COLO668 (cell line): ENCODE results near the gene MEIOB.
"Not testable (repeated sequence)": the region's sequence is repeated elsewhere in the genome, so short reads cannot be mapped to it uniquely, and the experiment has no call there.

ENCODE experiments used
- DNase-seq: peaks from one replicate; lab custom pipeline; 2025; ENCODE audit not compliant: unreplicated experiment; lab: John Stamatoyannopoulos, UW

The MEIOB gene

GRCh38 chr16:1878256-1878655, 6.3 kb upstream of the MEIOB start:
- no peak for DNase-seq

- peak; percentile 42 for DNase-seq
Observed at GRCh38 chr16:1877804-1878203, 5.8 kb upstream of the MEIOB start.

GRCh38 chr16:1877089-1877488, 5.1 kb upstream of the MEIOB start:
- DNase-seq = no peak

- DNase-seq = no peak
Observed at GRCh38 chr16:1876468-1876867, 4.5 kb upstream of the MEIOB start.

- not testable (repeated sequence) for DNase-seq
Observed at GRCh38 chr16:1876066-1876465, 4.1 kb upstream of the MEIOB start.

GRCh38 chr16:1874854-1875253, 2.9 kb upstream of the MEIOB start:
- no peak for DNase-seq

GRCh38 chr16:1870365-1871082, 1.4 kb downstream of the MEIOB start:
- peak; percentile 35 for DNase-seq

- DNase-seq = no peak
Observed at GRCh38 chr16:1865902-1866690, 5.9 kb downstream of the MEIOB start.

- DNase-seq = no peak
Observed at GRCh38 chr16:1863681-1864460, 8.1 kb downstream of the MEIOB start.

- DNase-seq = no peak
Observed at GRCh38 chr16:1862394-1862793, 9.6 kb downstream of the MEIOB start.

GRCh38 chr16:1861730-1862129, 10.2 kb downstream of the MEIOB start:
- no peak for DNase-seq

- no peak for DNase-seq
Observed at GRCh38 chr16:1859650-1860049, 12.3 kb downstream of the MEIOB start.

GRCh38 chr16:1858189-1858865, 13.6 kb downstream of the MEIOB start:
- no peak for DNase-seq

GRCh38 chr16:1857433-1858097, 14.4 kb downstream of the MEIOB start:
- DNase-seq = no peak

- DNase-seq = no peak
Observed at GRCh38 chr16:1851793-1852192, 20.2 kb downstream of the MEIOB start.

GRCh38 chr16:1850981-1851380, 21.0 kb downstream of the MEIOB start:
- DNase-seq = no peak

- DNase-seq = no peak
Observed at GRCh38 chr16:1846416-1846815, 25.5 kb downstream of the MEIOB start.

GRCh38 chr16:1845985-1846384, 26.0 kb downstream of the MEIOB start:
- DNase-seq = no peak

GRCh38 chr16:1839554-1839953, 32.4 kb downstream of the MEIOB start:
- DNase-seq = no peak

GRCh38 chr16:1834096-1834495, 37.9 kb downstream of the MEIOB start:
- DNase-seq = no peak
